ENCODE results near the gene CALCOCO2. TPM values are rescaled to one million over a fixed set of nuclear protein-coding genes. Genes with fewer than 3 reads are reported as not detected.

CALCOCO2 gene
- total and polyA plus RNA-seq, 2 of the 13 experiments (the other 11 are each of a cell fraction or from before 2014, with no cell fraction given), result 72.9 to 111 TPM

DNA sequence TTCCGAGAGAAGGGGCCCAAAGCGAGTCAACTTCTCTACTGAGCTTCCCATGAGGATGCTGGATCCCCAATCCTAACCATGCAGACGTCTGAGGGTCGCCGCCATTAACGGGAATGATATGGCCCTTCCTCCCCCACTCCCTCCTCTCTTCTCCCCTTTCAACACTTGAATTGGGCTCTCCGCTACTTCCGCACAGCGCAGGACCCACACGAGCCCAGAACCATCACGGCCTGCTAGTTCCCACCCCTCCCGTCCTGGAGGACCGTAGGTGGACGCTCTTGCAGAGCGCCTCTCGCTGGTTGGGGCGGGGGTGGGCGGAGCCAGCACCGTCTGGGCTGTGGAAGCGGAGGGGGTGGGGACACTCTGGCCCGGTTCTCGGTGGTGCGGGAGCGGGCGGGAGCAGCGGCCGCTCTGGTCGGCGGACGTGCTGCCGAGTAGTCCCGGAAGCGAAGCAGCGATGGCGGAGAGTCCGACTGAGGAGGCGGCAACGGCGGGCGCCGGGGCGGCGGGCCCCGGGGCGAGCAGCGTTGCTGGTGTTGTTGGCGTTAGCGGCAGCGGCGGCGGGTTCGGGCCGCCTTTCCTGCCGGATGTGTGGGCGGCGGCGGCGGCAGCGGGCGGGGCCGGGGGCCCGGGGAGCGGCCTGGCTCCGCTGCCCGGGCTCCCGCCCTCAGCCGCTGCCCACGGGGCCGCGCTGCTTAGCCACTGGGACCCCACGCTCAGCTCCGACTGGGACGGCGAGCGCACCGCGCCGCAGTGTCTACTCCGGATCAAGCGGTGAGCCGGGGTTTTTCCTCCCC, 77.4 kb downstream of the CALCOCO2 start, which contains the start of gene UBE2Z (continued):
- TF ChIP-seq SNAPC2 (CRISPR knock-in tag; IDR thresholded peaks at IDR 0.05), result no peak; the same call in 1 of the 2 replicates
- TF ChIP-seq SETDB1 (CRISPR knock-in tag; IDR thresholded peaks at IDR 0.05; ENCODE audit: borderline replicate concordance), result no peak
- 0 out of 2 replicates have a peak, but pooled peaks have one; percentile 63 for TF ChIP-seq FLYWCH1 (CRISPR knock-in tag; IDR thresholded peaks at IDR 0.05)
- no peak for TF ChIP-seq FOXO4 (CRISPR knock-in tag; conservative IDR thresholded peaks at IDR 0.05)
- peak; percentile 88 for TF ChIP-seq TBX2 (CRISPR knock-in tag; IDR thresholded peaks at IDR 0.05; ENCODE audit: borderline replicate concordance)
- TF ChIP-seq MAFK (conservative IDR thresholded peaks at IDR 0.05 in 1 of 2, IDR thresholded peaks at IDR 0.05 in 1 of 2; ENCODE audit: low read length in 2 of 2), result no peak

GRCh38 chr17:48908853-48909394, 78.1 kb downstream of the CALCOCO2 start:
- Histone ChIP-seq H3K4me2 (ENCODE audit: low read depth, low read length) (peak overlapping the region; percentile 92), H3K27ac (ENCODE audit: extremely low read length, insufficient read depth, low read length) (peak overlapping the region; percentile 91), H3K79me2 (ENCODE audit: insufficient read depth, low read length) (peaks cover 47% of the 10 kb centered on the region), H4K20me1 (ENCODE audit: insufficient read depth, low read length) (peaks cover 33% of the 10 kb centered on the region), H2AFZ (ENCODE audit: low read length) (no peak overlapping the region), H3K4me1 (ENCODE audit: insufficient read depth, low read length) (peaks cover 63% of the 10 kb centered on the region), H3K9me3 (ENCODE audit: low read length) (no peaks in the 10 kb centered on the region), H3K27me3 (ENCODE audit: control insufficient read depth in 1 of 2, insufficient read depth in 2 of 2, low read length in 2 of 2) (no peaks in the 10 kb centered on the region; a peak in 1 of 5 replicates), H3K36me3 (replicated peaks in 1 of 2; ENCODE audit: control insufficient read depth in 1 of 2, insufficient read depth in 2 of 2, low read length in 2 of 2) (peaks cover 19 to 35% of the 10 kb centered on the region in 2 experiments), H3K9ac (ENCODE audit: insufficient read depth, low read depth, low read length) (peak overlapping the region; percentile 89), H3K4me3 (replicated peaks in 1 of 3; ENCODE audit: insufficient read depth in 1 of 3, low read depth in 2 of 3, low read length in 3 of 3) (peak overlapping the region; percentile 82 to 97 (median 94))
- CTCF ChIA-PET (ENCODE audit: low intra/inter-chr PET ratio, low total read pairs), result no interaction called here
- ATAC-seq (peak; percentile 65), FAIRE-seq (peak; percentile 72), DNase-seq (ENCODE audit: low spot score) (peak; percentile 89)
- POLR2A ChIA-PET, result interaction anchor here (0.6 to 9.6 kb wide), 13 partner anchors 9 to 1438 kb away, joined by 3 to 194 read pairs (median 5); partner anchors contain the start of genes ATP5MC1, IGF2BP1, PHB1 and SNF8
- intact Hi-C loops (cut with micrococcal nuclease; ENCODE audit: unreplicated experiment) (loop anchor here (1.0 kb wide), 1 partner anchor 17 kb away; the partner anchor contains the start of gene ATP5MC1), in situ Hi-C loops (cut with HindIII; ENCODE audit: extremely low pct_ligation_motif_present, low pct_unique_long_range_greater_than_20kb) (no loop called here)
- no TSS peak for BruUV-seq (replicated peaks)
- 5% methylated on average over 36 of the region's 36 CpGs for WGBS (ENCODE audit: low lambda C conversion rate)
- TF ChIP-seq SP5 (CRISPR knock-in tag; IDR thresholded peaks at IDR 0.05; ENCODE audit: borderline replicate concordance, low read depth) (peak; percentile 59; the same call in 1 of the 2 replicates), HNF4G (IDR thresholded peaks at IDR 0.05; ENCODE audit: borderline replicate concordance, low read depth, low read length) (0 out of 2 replicates have a peak, but pooled peaks have one; percentile 14), HNF4G (CRISPR knock-in tag; IDR thresholded peaks at IDR 0.05; ENCODE audit: borderline replicate concordance, low read depth) (no peak), SYNCRIP (IDR thresholded peaks at IDR 0.05; ENCODE audit: insufficient read depth, low read depth, low read length) (no peak), ZNF740 (CRISPR knock-in tag; IDR thresholded peaks at IDR 0.05) (peak; percentile 60; the same call in 1 of the 2 replicates), ZNF543 (CRISPR knock-in tag; IDR thresholded peaks at IDR 0.05) (peak; percentile 99), GABPA (IDR thresholded peaks at IDR 0.05; ENCODE audit: low read depth, low read length) (peak; percentile 20; the same call in 1 of the 2 replicates), GABPA (CRISPR knock-in tag; IDR thresholded peaks at IDR 0.05; ENCODE audit: low read depth) (peak; percentile 72), ZNF670 (CRISPR knock-in tag; IDR thresholded peaks at IDR 0.05; ENCODE audit: borderline replicate concordance) (peak; percentile 5), GATAD1 (CRISPR knock-in tag; IDR thresholded peaks at IDR 0.05) (peak; percentile 31; the same call in 1 of the 2 replicates), CENPT (CRISPR knock-in tag; IDR thresholded peaks at IDR 0.05; ENCODE audit: low read depth) (no peak), POLR2AphosphoS5 (IDR thresholded peaks at IDR 0.05; ENCODE audit: low read depth, low read length) (0 out of 2 replicates have a peak, but pooled peaks have one; percentile 15), POLR2A (IDR thresholded peaks at IDR 0.05; ENCODE audit: insufficient read depth in 1 of 2, low read depth in 2 of 2, low read length in 2 of 2) (peak in 1 of 2 experiments; percentile 55; a peak in 1 of 4 replicates)
- TF ChIP-seq, protein P1, sequence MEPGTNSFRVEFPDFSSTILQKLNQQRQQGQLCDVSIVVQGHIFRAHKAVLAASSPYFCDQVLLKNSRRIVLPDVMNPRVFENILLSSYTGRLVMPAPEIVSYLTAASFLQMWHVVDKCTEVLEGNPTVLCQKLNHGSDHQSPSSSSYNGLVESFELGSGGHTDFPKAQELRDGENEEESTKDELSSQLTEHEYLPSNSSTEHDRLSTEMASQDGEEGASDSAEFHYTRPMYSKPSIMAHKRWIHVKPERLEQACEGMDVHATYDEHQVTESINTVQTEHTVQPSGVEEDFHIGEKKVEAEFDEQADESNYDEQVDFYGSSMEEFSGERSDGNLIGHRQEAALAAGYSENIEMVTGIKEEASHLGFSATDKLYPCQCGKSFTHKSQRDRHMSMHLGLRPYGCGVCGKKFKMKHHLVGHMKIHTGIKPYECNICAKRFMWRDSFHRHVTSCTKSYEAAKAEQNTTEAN (CRISPR knock-in tag; conservative IDR thresholded peaks at IDR 0.05), result 0 out of 2 replicates have a peak, but pooled peaks have one; percentile 23
